OCI-LY7 (cell line): Measurements from ENCODE around the gene ANKFN1.

ENCODE experiments used
- EZH2phosphoT487 ChIP-seq: fragments of 200-600 bp; sonication (generic); IDR thresholded peaks from 2 replicates; pipeline ENCODE4 v1.6.1; 2018; ENCODE audit warnings: low read depth, borderline replicate concordance, mild to moderate bottlenecking, mixed run types, antibody characterized with exemption, low read length, moderate library complexity, mixed read lengths
- TF ChIP-seq, protein P1 (sequence below): fragments of 200-600 bp; sonication (generic); conservative IDR thresholded peaks from 2 replicates; pipeline ENCODE4 v1.5.1; 2014; ENCODE audit warnings: mild to moderate bottlenecking, antibody characterized with exemption, low read length, moderate library complexity, mixed read lengths

DNA sequence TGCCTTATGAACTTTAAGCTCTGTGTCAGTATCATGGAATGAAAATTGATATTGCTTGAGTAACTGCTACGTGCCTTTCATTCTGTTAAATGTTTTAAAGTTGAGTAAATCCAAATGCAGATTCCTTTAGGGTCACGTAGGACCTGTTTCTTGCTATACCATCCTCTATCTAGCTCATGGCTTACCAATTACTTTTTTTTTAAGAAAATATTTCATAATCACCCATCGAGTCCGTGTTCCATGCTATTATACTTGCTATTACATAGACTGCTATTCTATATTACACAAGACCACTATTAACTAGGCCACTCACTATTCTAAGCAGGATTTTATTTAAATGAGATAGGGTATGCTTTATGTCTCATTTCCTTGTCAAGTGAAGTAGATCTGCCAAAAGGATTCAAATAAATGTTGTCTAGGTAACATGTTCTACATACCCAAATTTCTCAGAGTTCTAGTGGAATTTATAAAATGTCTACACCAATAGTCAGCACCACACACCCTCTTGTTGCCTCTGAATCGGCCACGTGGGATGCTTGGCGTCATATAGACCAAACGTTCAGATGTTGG, 11.9 kb downstream of the ANKFN1 start:
- TF ChIP-seq, protein P1, sequence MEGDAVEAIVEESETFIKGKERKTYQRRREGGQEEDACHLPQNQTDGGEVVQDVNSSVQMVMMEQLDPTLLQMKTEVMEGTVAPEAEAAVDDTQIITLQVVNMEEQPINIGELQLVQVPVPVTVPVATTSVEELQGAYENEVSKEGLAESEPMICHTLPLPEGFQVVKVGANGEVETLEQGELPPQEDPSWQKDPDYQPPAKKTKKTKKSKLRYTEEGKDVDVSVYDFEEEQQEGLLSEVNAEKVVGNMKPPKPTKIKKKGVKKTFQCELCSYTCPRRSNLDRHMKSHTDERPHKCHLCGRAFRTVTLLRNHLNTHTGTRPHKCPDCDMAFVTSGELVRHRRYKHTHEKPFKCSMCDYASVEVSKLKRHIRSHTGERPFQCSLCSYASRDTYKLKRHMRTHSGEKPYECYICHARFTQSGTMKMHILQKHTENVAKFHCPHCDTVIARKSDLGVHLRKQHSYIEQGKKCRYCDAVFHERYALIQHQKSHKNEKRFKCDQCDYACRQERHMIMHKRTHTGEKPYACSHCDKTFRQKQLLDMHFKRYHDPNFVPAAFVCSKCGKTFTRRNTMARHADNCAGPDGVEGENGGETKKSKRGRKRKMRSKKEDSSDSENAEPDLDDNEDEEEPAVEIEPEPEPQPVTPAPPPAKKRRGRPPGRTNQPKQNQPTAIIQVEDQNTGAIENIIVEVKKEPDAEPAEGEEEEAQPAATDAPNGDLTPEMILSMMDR = no peak
- TF ChIP-seq EZH2phosphoT487 = no peak
